Heart right ventricle (tissue), 16 donors: Measurements from ENCODE around the gene NCBP3. TPM values are rescaled to one million over a fixed set of nuclear protein-coding genes. Genes with fewer than 3 reads are reported as not detected.

Experiments used
- ATAC-seq, 8 donors: fragments of 200-7000 bp; cut with Tn5 transposase; one replicate each; pipeline ENCODE4 v1.9.1; 2020; ENCODE audit warnings: mild to moderate bottlenecking in 8 of 8, moderate library complexity in 8 of 8, moderate number of reproducible peaks in 1 of 8
- DNase-seq, 2 donors: peaks; one replicate each; pipeline ENCODE4 v3.0.0-alpha.2; 2020
- H3K27ac ChIP-seq, 10 donors: fragments of 200-600 bp; sonication (generic) in 2 of 10; one replicate each; pipeline versions ENCODE4 v1.5.0 to v1.8.0; 2020 to 2022; ENCODE audit warnings: mild to moderate bottlenecking in 3 of 10
- H3K27me3 ChIP-seq, 7 donors: fragments of 200-600 bp; one replicate each; pipeline ENCODE4 v1.8.0; 2021 to 2022; ENCODE audit warnings: mild to moderate bottlenecking in 2 of 7
- H3K36me3 ChIP-seq, 9 donors: fragments of 200-600 bp; sonication (generic) in 1 of 9; one replicate each; pipeline versions ENCODE4 v1.5.0 to v1.8.0; 2020 to 2022; ENCODE audit warnings: mild to moderate bottlenecking in 2 of 9
- H3K4me1 ChIP-seq, 9 donors: fragments of 200-600 bp; sonication (generic) in 1 of 9; one replicate each; pipeline versions ENCODE4 v1.5.0 to v1.8.0; 2020 to 2022; ENCODE audit warnings: mild to moderate bottlenecking in 4 of 9
- H3K4me3 ChIP-seq, 10 donors: fragments of 200-600 bp; sonication (generic) in 2 of 10; one replicate each; pipeline versions ENCODE4 v1.5.0 to v1.8.0; 2020 to 2022; ENCODE audit warnings: mild to moderate bottlenecking in 7 of 10, moderate library complexity in 2 of 10
- H3K9me3 ChIP-seq, 11 donors: fragments of 200-600 bp in 10 of 11; sonication (generic) in 2 of 11; one replicate each; pipeline versions ENCODE4 v1.5.0 to v1.8.0; 2013 to 2022; ENCODE audit warnings: mild to moderate bottlenecking in 2 of 11, control low read depth in 1 of 11, moderate library complexity in 1 of 11
- WGBS, 2 donors: extraction: QIAGEN DNeasy Blood & Tissue Kit; methylation state at CpG; one replicate each; pipeline ENCODE4 v1.1.7; 2013; ENCODE audit warnings: inconsistent platforms in 1 of 2; 5-methylcytosine and 5-hydroxymethylcytosine counted together
- intact Hi-C, 10 donors: fragments of 100-400 bp; cut with DNase I; formaldehyde crosslinking; loops; one replicate each; pipeline versions ENCODE4 v1.11.1 to v1.14.2; 2022
- polyA plus RNA-seq, 2 donors: library from polyadenylated mRNA; stranded (reverse); fragments of 200-250 nt; gene quantifications; one replicate each; pipeline ENCODE4 v1.2.3, GENCODE V29; 2013
- total RNA-seq, 10 donors: library from RNA; stranded (reverse); fragmentation: NEBNext Ultra II Directional in 3 of 10; extraction: Animal tissue kit (Norgen Biotek cat#: 25700) in 3 of 10; gene quantifications; one replicate each; pipeline versions ENCODE4 v1.2.1 to v1.2.4, GENCODE V29; 2021 to 2023
- TF ChIP-seq, protein P1 (sequence below), 9 donors: fragments of 200-600 bp; sonication (generic) in 2 of 9; IDR thresholded peaks; one replicate each; pipeline versions ENCODE4 v1.5.0 to v1.8.0; 2021 to 2022; ENCODE audit warnings: antibody characterized with exemption in 9 of 9, mild to moderate bottlenecking in 5 of 9, moderate library complexity in 1 of 9
- donor health status: Arrhythmogenic right ventricular cardiomyopathy.
- donor health status: ischemic (EF 13 %, LVEDD 7.1; RV severe dilation, severe dysfunction).
- donor health status: healthy with polysubstance abuse.
- donor health status: DM: no; HTN: yes; CAD: no.
- donor health status: DM: no; HTN: no; CAD: no.
- donor health status: ischemic (EF 25% LVEDD 6.9; RV normal size, moderate dysfunction).
- donor health status: ischemic (EF 25% LVEDD 5.7; RV mildly dilated, moderate dysfunction).
- donor health status: healthy.
- donor health status: DM: yes; HTN: yes; CAD: no.
- donor health status: Ischemic cardiomyopathy.
- donor health status: ischemic (EF 35%, LVEDD 5.7; RV mildly dilated, moderate dysfunction).
- donor health status: nonischemic (EF 11% LVEDD 7.7; RV severe dilation, severe dysfunction).
- donor health status: DM: yes; HTN: yes; CAD: no.
- donor health status: PGD.
- donor health status: ischemic (EF 29% LVEDD 5.4; RV normal size, mild dysfunction).
- donor health status: nonischemic (EF 23%, LVEDD 6.1; RV moderate dilation, normal function).

NCBP3 gene
- total and polyA plus RNA-seq, 12 donors: 7.3 to 30.9 (median 21.0) TPM

DNA sequence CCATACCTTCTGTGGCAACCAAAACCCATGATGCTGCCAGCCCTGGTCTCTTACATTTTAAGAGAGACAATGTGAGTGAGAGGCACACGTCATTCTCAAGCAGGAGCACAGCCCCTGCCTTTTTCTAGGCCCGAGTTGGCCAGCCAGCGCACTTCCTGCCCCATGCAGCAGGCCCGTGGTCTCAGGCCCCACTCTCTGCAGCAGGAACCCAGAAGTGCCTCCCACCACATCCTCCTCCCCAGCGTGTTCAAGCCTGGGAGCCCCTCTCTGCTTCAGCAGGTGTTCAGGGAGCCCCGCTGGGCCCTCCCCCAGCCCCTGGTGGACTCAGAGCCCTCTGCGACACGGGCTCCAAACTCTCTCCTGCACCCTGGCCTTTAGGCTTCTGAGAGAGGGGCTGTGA is 75.6 kb downstream of the NCBP3 start:
- peaks cover 0 to 8% (median 0%) of the 10 kb centered on the region in 11 donors for H3K9me3 ChIP-seq
- 57 to 65% methylated on average over 8 of the region's 8 CpGs for WGBS, 2 donors
- ATAC-seq (no peak), DNase-seq (no peak)
- no peak overlapping the region for H3K4me3 ChIP-seq
- intact Hi-C loops: no loop called here
- no peak overlapping the region for H3K27ac ChIP-seq
- peaks cover 0 to 7% (median 0%) of the 10 kb centered on the region in 7 donors for H3K27me3 ChIP-seq
- no peaks in the 10 kb centered on the region for H3K36me3 ChIP-seq
- peaks cover 0 to 7% (median 0%) of the 10 kb centered on the region in 9 donors for H3K4me1 ChIP-seq
- TF ChIP-seq, protein P1, sequence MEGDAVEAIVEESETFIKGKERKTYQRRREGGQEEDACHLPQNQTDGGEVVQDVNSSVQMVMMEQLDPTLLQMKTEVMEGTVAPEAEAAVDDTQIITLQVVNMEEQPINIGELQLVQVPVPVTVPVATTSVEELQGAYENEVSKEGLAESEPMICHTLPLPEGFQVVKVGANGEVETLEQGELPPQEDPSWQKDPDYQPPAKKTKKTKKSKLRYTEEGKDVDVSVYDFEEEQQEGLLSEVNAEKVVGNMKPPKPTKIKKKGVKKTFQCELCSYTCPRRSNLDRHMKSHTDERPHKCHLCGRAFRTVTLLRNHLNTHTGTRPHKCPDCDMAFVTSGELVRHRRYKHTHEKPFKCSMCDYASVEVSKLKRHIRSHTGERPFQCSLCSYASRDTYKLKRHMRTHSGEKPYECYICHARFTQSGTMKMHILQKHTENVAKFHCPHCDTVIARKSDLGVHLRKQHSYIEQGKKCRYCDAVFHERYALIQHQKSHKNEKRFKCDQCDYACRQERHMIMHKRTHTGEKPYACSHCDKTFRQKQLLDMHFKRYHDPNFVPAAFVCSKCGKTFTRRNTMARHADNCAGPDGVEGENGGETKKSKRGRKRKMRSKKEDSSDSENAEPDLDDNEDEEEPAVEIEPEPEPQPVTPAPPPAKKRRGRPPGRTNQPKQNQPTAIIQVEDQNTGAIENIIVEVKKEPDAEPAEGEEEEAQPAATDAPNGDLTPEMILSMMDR (IDR thresholded peaks at IDR 0.05): no peak

DNA sequence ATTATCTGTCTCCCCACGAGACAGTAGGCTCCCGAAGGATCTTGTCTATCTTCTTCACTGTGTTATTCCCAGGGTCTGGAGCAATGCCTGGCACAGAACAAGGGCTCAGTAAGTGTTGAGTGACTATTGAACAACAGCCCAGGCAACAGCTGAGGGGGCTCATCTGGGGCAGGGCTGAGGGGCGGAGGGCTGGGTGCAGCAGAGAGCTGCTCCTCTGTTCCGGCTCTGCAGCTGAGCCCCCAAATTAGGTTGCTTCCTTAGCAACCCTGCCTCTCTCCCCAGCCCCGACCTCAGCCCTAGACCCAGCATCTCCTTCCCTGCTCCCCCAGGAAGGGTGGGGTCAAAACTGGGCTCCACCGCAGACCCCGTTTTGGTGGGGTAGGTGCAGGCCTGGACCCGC is 77.3 kb downstream of the NCBP3 start:
- ATAC-seq: peak in 1 of 8 donors; percentile 46
- Histone ChIP-seq H3K9me3 (peaks cover 0 to 8% (median 0%) of the 10 kb centered on the region in 11 donors), H3K4me1 (peaks cover 0 to 10% (median 0%) of the 10 kb centered on the region in 9 donors), H3K27me3 (peaks cover 0 to 7% (median 0%) of the 10 kb centered on the region in 7 donors), H3K4me3 (no peak overlapping the region), H3K36me3 (no peaks in the 10 kb centered on the region), H3K27ac (no peak overlapping the region)
- WGBS, 2 donors: 47 to 53% methylated on average over 8 of the region's 8 CpGs
- intact Hi-C loops: no loop called here
- DNase-seq: no peak
- TF ChIP-seq, protein P1 (IDR thresholded peaks at IDR 0.05): no peak

DNA sequence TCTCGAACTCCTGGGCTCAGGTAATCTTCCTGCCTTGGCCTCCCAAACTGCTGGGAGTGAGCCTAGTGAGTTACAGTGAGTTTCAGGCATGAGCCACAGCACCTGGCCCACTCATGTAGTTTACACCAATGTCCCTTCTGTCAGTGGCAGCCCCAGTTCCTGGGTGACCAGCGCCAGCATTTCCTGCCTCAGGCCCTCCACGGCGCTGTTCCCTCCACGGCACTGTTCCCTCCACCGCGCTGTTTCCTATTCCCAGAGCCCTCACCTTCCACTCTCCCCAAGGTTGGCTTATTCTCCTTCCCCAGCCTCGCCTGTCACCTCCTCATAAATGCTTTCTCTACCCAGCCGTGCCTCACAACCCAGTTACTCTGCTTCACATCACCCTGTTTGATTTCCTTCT is 77.7 kb downstream of the NCBP3 start:
- WGBS, 2 donors: 77 to 79% methylated on average over 9 of the region's 9 CpGs
- ATAC-seq (no peak), DNase-seq (no peak)
- Histone ChIP-seq H3K4me1 (peaks cover 0 to 10% (median 0%) of the 10 kb centered on the region in 9 donors), H3K27ac (no peak overlapping the region), H3K27me3 (peaks cover 0 to 7% (median 0%) of the 10 kb centered on the region in 7 donors), H3K36me3 (no peaks in the 10 kb centered on the region), H3K9me3 (peaks cover 0 to 8% (median 0%) of the 10 kb centered on the region in 11 donors), H3K4me3 (no peak overlapping the region)
- TF ChIP-seq, protein P1 (IDR thresholded peaks at IDR 0.05): no peak
- intact Hi-C loops: no loop called here

DNA sequence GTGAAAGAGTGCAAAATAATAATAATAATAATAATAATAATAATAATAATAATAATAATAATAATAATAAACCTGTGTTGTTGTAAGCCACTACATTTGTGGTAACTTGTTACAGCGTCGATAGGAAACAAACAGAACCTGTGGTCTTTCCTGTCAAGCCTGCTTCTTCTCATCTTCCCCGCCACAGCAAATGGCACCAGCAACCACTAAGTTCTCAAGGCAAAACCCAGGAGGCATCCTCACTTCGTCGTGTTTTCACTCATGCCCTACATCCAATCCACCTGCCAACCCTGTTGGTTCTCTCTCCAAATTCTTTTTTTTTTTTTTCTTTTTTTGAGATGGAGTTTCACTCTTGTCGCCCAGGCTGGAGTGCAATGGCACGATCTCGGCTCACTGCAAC is 79.3 kb downstream of the NCBP3 start:
- TF ChIP-seq, protein P1 (IDR thresholded peaks at IDR 0.05): no peak
- ATAC-seq (no peak), DNase-seq (no peak)
- Histone ChIP-seq H3K27me3 (peaks cover 0 to 7% (median 0%) of the 10 kb centered on the region in 7 donors), H3K9me3 (peaks cover 0 to 8% (median 0%) of the 10 kb centered on the region in 11 donors), H3K27ac (no peak overlapping the region), H3K4me3 (no peak overlapping the region), H3K4me1 (peaks cover 0 to 10% (median 0%) of the 10 kb centered on the region in 9 donors), H3K36me3 (no peaks in the 10 kb centered on the region)
- 92 to 93% methylated on average over 8 of the region's 8 CpGs for WGBS, 2 donors
- intact Hi-C loops: no loop called here
